Astrocyte (in vitro differentiated cells and primary cell): ENCODE results near the gene NCAPD3.

Source experiments
- EZH2 ChIP-seq: IDR thresholded peaks from 2 replicates; pipeline ENCODE4 v1.6.1; 2012; ENCODE audit warnings: mild to moderate bottlenecking, low read length, inconsistent platforms; ENCODE audit not compliant: insufficient read depth
- TF ChIP-seq, protein P1 (sequence below): IDR thresholded peaks from 2 replicates; pipeline ENCODE4 v1.5.1; 2011; ENCODE audit warnings: low read depth, mild to moderate bottlenecking, inconsistent platforms, low read length, moderate library complexity; ENCODE audit not compliant: insufficient read depth

DNA sequence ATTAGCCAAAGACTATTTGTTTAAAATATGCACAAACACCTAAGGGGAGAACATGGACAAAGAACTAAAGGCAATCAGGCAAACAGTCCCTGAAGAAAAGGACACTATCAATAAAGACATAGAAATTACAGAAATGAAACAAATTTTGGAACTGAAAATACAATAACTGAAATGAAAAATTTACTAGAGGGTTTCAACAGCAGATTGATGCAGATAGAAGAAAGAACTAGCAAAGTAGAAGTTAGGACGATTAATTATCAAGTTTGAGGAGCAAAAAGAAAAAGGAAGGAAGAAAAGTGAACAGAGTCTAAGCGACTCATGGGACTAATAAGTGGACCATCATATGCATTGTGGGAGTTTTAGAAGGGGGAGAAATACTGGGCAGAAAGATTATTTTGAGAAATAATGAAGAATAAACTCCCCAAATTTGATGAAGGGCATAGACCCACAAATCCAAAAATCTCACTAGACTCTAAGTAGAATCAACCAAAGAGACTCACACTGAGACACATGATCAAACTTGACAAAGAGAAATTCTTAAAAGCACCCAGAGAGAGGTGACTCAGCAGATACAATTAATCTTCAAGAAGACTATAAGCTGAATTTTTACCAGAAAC lies 92.0 kb downstream of the NCAPD3 start:
- TF ChIP-seq, protein P1, sequence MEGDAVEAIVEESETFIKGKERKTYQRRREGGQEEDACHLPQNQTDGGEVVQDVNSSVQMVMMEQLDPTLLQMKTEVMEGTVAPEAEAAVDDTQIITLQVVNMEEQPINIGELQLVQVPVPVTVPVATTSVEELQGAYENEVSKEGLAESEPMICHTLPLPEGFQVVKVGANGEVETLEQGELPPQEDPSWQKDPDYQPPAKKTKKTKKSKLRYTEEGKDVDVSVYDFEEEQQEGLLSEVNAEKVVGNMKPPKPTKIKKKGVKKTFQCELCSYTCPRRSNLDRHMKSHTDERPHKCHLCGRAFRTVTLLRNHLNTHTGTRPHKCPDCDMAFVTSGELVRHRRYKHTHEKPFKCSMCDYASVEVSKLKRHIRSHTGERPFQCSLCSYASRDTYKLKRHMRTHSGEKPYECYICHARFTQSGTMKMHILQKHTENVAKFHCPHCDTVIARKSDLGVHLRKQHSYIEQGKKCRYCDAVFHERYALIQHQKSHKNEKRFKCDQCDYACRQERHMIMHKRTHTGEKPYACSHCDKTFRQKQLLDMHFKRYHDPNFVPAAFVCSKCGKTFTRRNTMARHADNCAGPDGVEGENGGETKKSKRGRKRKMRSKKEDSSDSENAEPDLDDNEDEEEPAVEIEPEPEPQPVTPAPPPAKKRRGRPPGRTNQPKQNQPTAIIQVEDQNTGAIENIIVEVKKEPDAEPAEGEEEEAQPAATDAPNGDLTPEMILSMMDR, result no peak
- no peak for TF ChIP-seq EZH2
